OCI-LY1 (cell line): ENCODE measurements around the gene PIAS1.

Source experiments
- EZH2 ChIP-seq: fragments of 200-600 bp; sonication (generic), shearing (Covaris generic); IDR thresholded peaks from 2 replicates; pipeline ENCODE4 v1.8.0; 2017; ENCODE audit warnings: borderline replicate concordance, mixed run types, mild to moderate bottlenecking, antibody characterized with exemption, low read length, moderate library complexity, mixed read lengths
- TF ChIP-seq, protein P1 (sequence below): fragments of 200-600 bp; sonication (generic), shearing (Covaris generic); IDR thresholded peaks from 2 replicates; pipeline ENCODE4 v1.5.1; 2017; ENCODE audit warnings: mild to moderate bottlenecking, antibody characterized with exemption, low read length, moderate library complexity, mixed read lengths

- TF ChIP-seq, protein P1, sequence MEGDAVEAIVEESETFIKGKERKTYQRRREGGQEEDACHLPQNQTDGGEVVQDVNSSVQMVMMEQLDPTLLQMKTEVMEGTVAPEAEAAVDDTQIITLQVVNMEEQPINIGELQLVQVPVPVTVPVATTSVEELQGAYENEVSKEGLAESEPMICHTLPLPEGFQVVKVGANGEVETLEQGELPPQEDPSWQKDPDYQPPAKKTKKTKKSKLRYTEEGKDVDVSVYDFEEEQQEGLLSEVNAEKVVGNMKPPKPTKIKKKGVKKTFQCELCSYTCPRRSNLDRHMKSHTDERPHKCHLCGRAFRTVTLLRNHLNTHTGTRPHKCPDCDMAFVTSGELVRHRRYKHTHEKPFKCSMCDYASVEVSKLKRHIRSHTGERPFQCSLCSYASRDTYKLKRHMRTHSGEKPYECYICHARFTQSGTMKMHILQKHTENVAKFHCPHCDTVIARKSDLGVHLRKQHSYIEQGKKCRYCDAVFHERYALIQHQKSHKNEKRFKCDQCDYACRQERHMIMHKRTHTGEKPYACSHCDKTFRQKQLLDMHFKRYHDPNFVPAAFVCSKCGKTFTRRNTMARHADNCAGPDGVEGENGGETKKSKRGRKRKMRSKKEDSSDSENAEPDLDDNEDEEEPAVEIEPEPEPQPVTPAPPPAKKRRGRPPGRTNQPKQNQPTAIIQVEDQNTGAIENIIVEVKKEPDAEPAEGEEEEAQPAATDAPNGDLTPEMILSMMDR, result no peak
- TF ChIP-seq EZH2, result no peak
These were observed 130.7 kb downstream of the PIAS1 start for GRCh38 chr15:68184616-68185480.
